GM12878 (cell line): ENCODE results near the gene ARHGEF7. TPM values are rescaled to one million over a fixed set of nuclear protein-coding genes. Genes with fewer than 3 reads are reported as not detected.

ENCODE experiments used
- ATAC-seq: fragments of 200-7000 bp; cut with Tn5 transposase; 3 replicates; pipeline ENCODE4 v1.9.1; 2020; ENCODE audit warnings: mild to moderate bottlenecking, moderate library complexity
- BruUV-seq: library from RNA; stranded (reverse); fragments of 400-500 nt; replicated peaks from 2 replicates; lab custom pipeline; 2021; lab: Mats Ljungman, UMichigan
- CTCF ChIA-PET: fragments of 300-600 bp; sonication (Branson Sonifier 250); formaldehyde crosslinking; extraction: SDS; loops from one replicate; lab custom pipeline; 2021; ENCODE audit warnings: inconsistent platforms; lab: Yijun Ruan, JAX
- POLR2A ChIA-PET: fragments of 350-600 bp; formaldehyde crosslinking; extraction: SDS; loops from one replicate; lab custom pipeline; 2021; ENCODE audit warnings: inconsistent platforms; lab: Charles Lee
- RAD21 ChIA-PET: fragments of 300-600 bp; sonication (Branson Sonifier 250); formaldehyde crosslinking; loops from one replicate; lab custom pipeline; 2023; ENCODE audit warnings: antibody characterized with exemption; ENCODE audit not compliant: unreplicated experiment; lab: Charles Lee
- SMC1A ChIA-PET: fragments of 300-600 bp; sonication (Branson Sonifier 250); formaldehyde crosslinking; loops from one replicate; lab custom pipeline; 2023; ENCODE audit not compliant: unreplicated experiment, uncharacterized antibody; lab: Charles Lee
- DNase-seq: peaks from one replicate; pipeline ENCODE4 v3.0.0-alpha.2; 2011; ENCODE audit warnings: low read depth, low spot score
- FAIRE-seq: peaks from 3 replicates; lab custom pipeline; 2011; peaks lifted over from hg19 to GRCh38; lab: Jason Lieb, UNC
- H2AFZ ChIP-seq: 2 replicates; pipeline ENCODE4 v1.6.0; 2011; ENCODE audit warnings: low read depth, low read length, control low read depth; ENCODE audit not compliant: control insufficient read depth
- H3K27ac ChIP-seq: 2 replicates; pipeline ENCODE4 v1.5.1; 2011; ENCODE audit warnings: control low read depth; ENCODE audit not compliant: control insufficient read depth, insufficient read depth
- H3K27me3 ChIP-seq, 2 experiments: replicated peaks in 1 of 2; 2 replicates each; pipeline versions ENCODE4 v1.6.0 to v1.6.1; 2011; ENCODE audit warnings: low read length in 1 of 2; ENCODE audit not compliant: control insufficient read depth in 2 of 2, insufficient read depth in 2 of 2
- H3K36me3 ChIP-seq, 2 experiments: 2 replicates each; pipeline ENCODE4 v1.5.1; 2011; ENCODE audit warnings: low read length in 1 of 2; ENCODE audit not compliant: control insufficient read depth in 2 of 2, insufficient read depth in 2 of 2
- H3K4me1 ChIP-seq: 2 replicates; pipeline ENCODE4 v1.6.1; 2011; ENCODE audit warnings: mild to moderate bottlenecking, low read length, moderate library complexity, mixed read lengths; ENCODE audit not compliant: control insufficient read depth, insufficient read depth
- H3K4me2 ChIP-seq: 2 replicates; pipeline ENCODE4 v1.6.0; 2011; ENCODE audit warnings: control low read depth; ENCODE audit not compliant: control insufficient read depth, insufficient read depth
- H3K4me3 ChIP-seq: fragments of 200-600 bp; sonication (generic); 2 replicates; pipeline ENCODE4 v1.5.1; 2016
- H3K79me2 ChIP-seq: 2 replicates; pipeline ENCODE4 v1.6.0; 2011; ENCODE audit warnings: low read length; ENCODE audit not compliant: control insufficient read depth, insufficient read depth
- H3K9ac ChIP-seq: 2 replicates; pipeline ENCODE4 v1.8.0; 2011; ENCODE audit warnings: low read length, control low read depth, mixed read lengths; ENCODE audit not compliant: control insufficient read depth, insufficient read depth
- H3K9me3 ChIP-seq: replicated peaks from 3 replicates; pipeline ENCODE4 v1.5.1; 2011; ENCODE audit warnings: mild to moderate bottlenecking, low read length; ENCODE audit not compliant: control insufficient read depth, insufficient read depth
- H4K20me1 ChIP-seq: 2 replicates; pipeline ENCODE4 v1.6.0; 2011; ENCODE audit not compliant: control insufficient read depth, insufficient read depth
- BRCA1 ChIP-seq: IDR thresholded peaks from 2 replicates; pipeline ENCODE4 v1.6.1; 2011; ENCODE audit warnings: low read depth, low read length, improper control_type of control experiment
- CEBPB ChIP-seq, 2 experiments: fragments of 150-350 bp in 1 of 2; IDR thresholded peaks; 2 replicates each; pipeline ENCODE4 v1.6.1; 2012 to 2014; ENCODE audit warnings: low read depth in 2 of 2, low read length in 2 of 2, borderline replicate concordance in 1 of 2, inconsistent platforms in 1 of 2
- CHD1 ChIP-seq: IDR thresholded peaks from 2 replicates; pipeline ENCODE4 v1.6.1; 2012; ENCODE audit warnings: low read depth, low read length, improper control_type of control experiment
- CHD4 ChIP-seq: fragments of 200-600 bp; sonication (generic); IDR thresholded peaks from 2 replicates; pipeline ENCODE4 v1.6.1; 2016; ENCODE audit warnings: mild to moderate bottlenecking
- E2F8 ChIP-seq: fragments of 450-650 bp; IDR thresholded peaks from 2 replicates; pipeline ENCODE4 v1.6.1; 2018; ENCODE audit warnings: mild to moderate bottlenecking, low read depth, moderate library complexity; ENCODE audit not compliant: partially characterized antibody
- EP300 ChIP-seq, 2 experiments: fragments of 150-350 bp in 1 of 2; IDR thresholded peaks; 2 replicates each; pipeline ENCODE4 v1.6.1; 2011 to 2012; ENCODE audit warnings: low read depth in 2 of 2, low read length in 2 of 2, borderline replicate concordance in 1 of 2, improper control_type of control experiment in 1 of 2, inconsistent platforms in 1 of 2; ENCODE audit not compliant: control insufficient read depth in 1 of 2
- FOXK2 ChIP-seq: fragments of 450-650 bp; IDR thresholded peaks from 2 replicates; pipeline ENCODE4 v1.6.1; 2017; ENCODE audit warnings: mild to moderate bottlenecking, moderate library complexity
- NFIC ChIP-seq: IDR thresholded peaks from 2 replicates; pipeline ENCODE4 v1.6.1; 2012; ENCODE audit warnings: low read depth, mild to moderate bottlenecking, inconsistent platforms, low read length, moderate library complexity
- PAX8 ChIP-seq: fragments of 450-650 bp; IDR thresholded peaks from 2 replicates; pipeline ENCODE4 v1.6.1; 2017; ENCODE audit warnings: mild to moderate bottlenecking, moderate library complexity
- RBBP5 ChIP-seq: fragments of 200-600 bp; sonication (generic); conservative IDR thresholded peaks from 2 replicates; pipeline ENCODE4 v1.6.1; 2016
- RFX5 ChIP-seq: IDR thresholded peaks from 2 replicates; pipeline ENCODE4 v1.6.1; 2011; ENCODE audit warnings: low read depth, low read length, improper control_type of control experiment
- ZNF217 ChIP-seq: fragments of 450-650 bp; IDR thresholded peaks from 2 replicates; pipeline ENCODE4 v1.6.1; 2017; ENCODE audit warnings: antibody characterized with exemption, mild to moderate bottlenecking
- ZNF274 ChIP-seq: IDR thresholded peaks from one replicate; pipeline ENCODE4 v1.8.0; 2011; ENCODE audit not compliant: insufficient read length, insufficient read depth
- ZZZ3 ChIP-seq: IDR thresholded peaks from 2 replicates; pipeline ENCODE4 v1.6.1; 2011; ENCODE audit warnings: low read depth; ENCODE audit not compliant: control insufficient read depth, insufficient read length
- WGBS: methylation state at CpG from one replicate; pipeline ENCODE4 v1.1.6; 2016; ENCODE audit warnings: low lambda C conversion rate; ENCODE audit not compliant: insufficient replicate concordance, insufficient coverage; ENCODE audit errors: missing lambda C conversion rate; 5-methylcytosine and 5-hydroxymethylcytosine counted together
- in situ Hi-C: fragments of 300-500 bp; cut with MboI; formaldehyde crosslinking; loops from 9 replicates; pipeline ENCODE4 v1.14.3; 2018; ENCODE audit warnings: mixed read lengths
- intact Hi-C: fragments of 100-400 bp; cut with micrococcal nuclease; formaldehyde crosslinking; loops from one replicate; pipeline ENCODE4 v1.14.2; 2022; ENCODE audit not compliant: unreplicated experiment
- polyA plus RNA-seq, 11 experiments: library from polyadenylated mRNA; depleted of rRNA in 4 of 11; unstranded in 6 of 11; stranded (reverse) in 5 of 11; fragments of >200 nt; fragmentation: Nextera tagmentation in 4 of 11; fragmentation: Illumina TruSeq in 1 of 11; extraction: Ambion mirVana in 4 of 11; extraction: Trizol in 1 of 11; gene quantifications; 1 replicate in 1 of 11; 2 replicates in 10 of 11; pipeline versions ENCODE4 v1.2.1 to v1.2.3, GENCODE V29; 2011 to 2016; ENCODE audit warnings: inconsistent platforms in 2 of 11, missing spikeins in 2 of 11, low read depth in 1 of 11
- total RNA-seq, 4 experiments: library from RNA; depleted of rRNA in 3 of 4; stranded (reverse); fragments of >200 nt in 3 of 4; fragmentation: Illumina TruSeq in 1 of 4; extraction: Trizol in 1 of 4; gene quantifications; 2 replicates each; pipeline versions ENCODE4 v1.2.1 to v1.2.3, GENCODE V29; 2013 to 2021
- TF ChIP-seq, protein P1 (sequence below): IDR thresholded peaks from 2 replicates; pipeline ENCODE4 v1.6.1; 2012; ENCODE audit warnings: low read length, inconsistent platforms

The ARHGEF7 gene
- total and polyA plus RNA-seq, 10 of the 15 experiments (the other 5 are each of a cell fraction or from before 2014, with no cell fraction given): 4.7 to 65.5 (median 36.6) TPM

- no peak overlapping the region for H2AFZ ChIP-seq
- no peak overlapping the region for H3K9ac ChIP-seq
- BruUV-seq: no TSS peak
- no peak overlapping the region for H3K27ac ChIP-seq
- ChIA-PET POLR2A (no interaction called here), CTCF (no interaction called here), RAD21 (interaction anchor here (2.1 kb wide), 1 partner anchor 195 kb away, joined by 5 read pairs; no protein-coding TSS in a partner anchor), SMC1A (no interaction called here)
- in situ Hi-C loops (no loop called here), intact Hi-C loops (no loop called here)
- H3K4me2 ChIP-seq: no peak overlapping the region
- H3K79me2 ChIP-seq: no peaks in the 10 kb centered on the region
- ATAC-seq: no peak
- peaks cover 21 to 22% of the 10 kb centered on the region in 2 experiments for H3K36me3 ChIP-seq
- 85% methylated on average over 4 of the region's 4 CpGs for WGBS
- no peaks in the 10 kb centered on the region; the same call in 2 of the 3 replicates for H3K9me3 ChIP-seq
- no peaks in the 10 kb centered on the region for H3K4me1 ChIP-seq
- no peak for DNase-seq
- no peak for FAIRE-seq
- peaks cover 6% of the 10 kb centered on the region; the same call in 1 of the 2 replicates for H4K20me1 ChIP-seq
- H3K4me3 ChIP-seq: no peak overlapping the region
- H3K27me3 ChIP-seq: no peaks in the 10 kb centered on the region
- no peak for TF ChIP-seq FOXK2
- no peak for TF ChIP-seq CHD1
- no peak for TF ChIP-seq ZNF217
These were observed 147.2 kb downstream of the ARHGEF7 start for GRCh38 chr13:111262281-111262680.

- Histone ChIP-seq H3K36me3 (peaks cover 20 to 26% of the 10 kb centered on the region in 2 experiments), H3K27me3 (no peaks in the 10 kb centered on the region), H4K20me1 (peaks cover 6% of the 10 kb centered on the region; the same call in 1 of the 2 replicates), H3K9me3 (no peaks in the 10 kb centered on the region; the same call in 2 of the 3 replicates), H3K4me3 (no peak overlapping the region), H3K9ac (no peak overlapping the region), H3K79me2 (no peaks in the 10 kb centered on the region), H2AFZ (no peak overlapping the region), H3K4me1 (no peaks in the 10 kb centered on the region), H3K27ac (no peak overlapping the region), H3K4me2 (no peak overlapping the region)
- RAD21 ChIA-PET: interaction anchor here (2.1 kb wide), 1 partner anchor 195 kb away, joined by 5 read pairs; no protein-coding TSS in a partner anchor
- CTCF ChIA-PET: interaction anchor here (1.6 kb wide), 1 partner anchor 10 kb away, joined by 4 read pairs; no protein-coding TSS in a partner anchor
- intact Hi-C loops: no loop called here
- FAIRE-seq: no peak
- SMC1A ChIA-PET: no interaction called here
- 76% methylated on average over 3 of the region's 3 CpGs for WGBS
- in situ Hi-C loops: no loop called here
- no TSS peak for BruUV-seq
- DNase-seq: no peak
- ATAC-seq: no peak
- POLR2A ChIA-PET: no interaction called here
- TF ChIP-seq BRCA1: no peak
- TF ChIP-seq, protein P1, sequence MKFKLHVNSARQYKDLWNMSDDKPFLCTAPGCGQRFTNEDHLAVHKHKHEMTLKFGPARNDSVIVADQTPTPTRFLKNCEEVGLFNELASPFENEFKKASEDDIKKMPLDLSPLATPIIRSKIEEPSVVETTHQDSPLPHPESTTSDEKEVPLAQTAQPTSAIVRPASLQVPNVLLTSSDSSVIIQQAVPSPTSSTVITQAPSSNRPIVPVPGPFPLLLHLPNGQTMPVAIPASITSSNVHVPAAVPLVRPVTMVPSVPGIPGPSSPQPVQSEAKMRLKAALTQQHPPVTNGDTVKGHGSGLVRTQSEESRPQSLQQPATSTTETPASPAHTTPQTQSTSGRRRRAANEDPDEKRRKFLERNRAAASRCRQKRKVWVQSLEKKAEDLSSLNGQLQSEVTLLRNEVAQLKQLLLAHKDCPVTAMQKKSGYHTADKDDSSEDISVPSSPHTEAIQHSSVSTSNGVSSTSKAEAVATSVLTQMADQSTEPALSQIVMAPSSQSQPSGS: no peak
- no peak for TF ChIP-seq ZZZ3
- TF ChIP-seq PAX8: no peak
- no peak for TF ChIP-seq NFIC
- no peak for TF ChIP-seq CHD4
- no peak for TF ChIP-seq ZNF274
- no peak for TF ChIP-seq CEBPB (IDR thresholded peaks at IDR 0.05; ENCODE audit: borderline replicate concordance in 1 of 2, low read depth in 2 of 2, low read length in 2 of 2)
- no peak for TF ChIP-seq FOXK2
- TF ChIP-seq RFX5: no peak
- TF ChIP-seq E2F8: no peak
- no peak for TF ChIP-seq RBBP5
- no peak for TF ChIP-seq EP300 (IDR thresholded peaks at IDR 0.05; ENCODE audit: borderline replicate concordance in 1 of 2, control insufficient read depth in 1 of 2, low read depth in 2 of 2, low read length in 2 of 2)
These were observed 147.6 kb downstream of the ARHGEF7 start for GRCh38 chr13:111262715-111263114.
